ENCODE data around the gene SPRR3. TPM values are rescaled to one million over a fixed set of nuclear protein-coding genes. Genes with fewer than 3 reads are reported as not detected.

Gene SPRR3
- total RNA-seq, 1 donor from 2014 or later: not detected

- H3K36me3 Mint-ChIP-seq (ENCODE audit: low read depth): no peaks in the 10 kb centered on the region
- no peak for DNase-seq (ENCODE audit: low spot score)
- no peak overlapping the region for H3K27ac Mint-ChIP-seq (ENCODE audit: unreplicated experiment)
- no peaks in the 10 kb centered on the region for H3K4me1 Mint-ChIP-seq (ENCODE audit: low read depth)
- H3K4me3 Mint-ChIP-seq (ENCODE audit: unreplicated experiment): no peak overlapping the region
- peaks cover 1% of the 10 kb centered on the region for H3K27me3 Mint-ChIP-seq (ENCODE audit: low read depth)
- TF ChIP-seq CTCF (IDR thresholded peaks at IDR 0.05): no peak
- no peaks in the 10 kb centered on the region for H3K9me3 Mint-ChIP-seq (ENCODE audit: low read depth)
These were observed 19.5 kb upstream of the SPRR3 start for GRCh38 chr1:152982076-152982475.

- H3K4me3 Mint-ChIP-seq (ENCODE audit: unreplicated experiment): no peak overlapping the region
- H3K36me3 Mint-ChIP-seq (ENCODE audit: low read depth): no peaks in the 10 kb centered on the region
- H3K27ac Mint-ChIP-seq (ENCODE audit: unreplicated experiment): no peak overlapping the region
- no peak for TF ChIP-seq CTCF (IDR thresholded peaks at IDR 0.05)
- H3K9me3 Mint-ChIP-seq (ENCODE audit: low read depth): no peaks in the 10 kb centered on the region
- DNase-seq (ENCODE audit: low spot score): no peak
- no peaks in the 10 kb centered on the region for H3K4me1 Mint-ChIP-seq (ENCODE audit: low read depth)
- peaks cover 1% of the 10 kb centered on the region for H3K27me3 Mint-ChIP-seq (ENCODE audit: low read depth)
These were observed 18.3 kb upstream of the SPRR3 start for GRCh38 chr1:152983234-152983633.

GRCh38 chr1:152983743-152984142, 17.8 kb upstream of the SPRR3 start, which contains the start of gene SPRR1A:
SPRR1A (plus strand) TSS chr1:152984081; CDS start chr1:152985231, 1,150 bp downstream.
- no peaks in the 10 kb centered on the region for H3K9me3 Mint-ChIP-seq (ENCODE audit: low read depth)
- no peak within 1 kb of the TSS for H3K27ac Mint-ChIP-seq (ENCODE audit: unreplicated experiment)
- no peak within 1 kb of the TSS for H3K4me3 Mint-ChIP-seq (ENCODE audit: unreplicated experiment)
- peaks cover 1% of the 10 kb centered on the region for H3K27me3 Mint-ChIP-seq (ENCODE audit: low read depth)
- H3K36me3 Mint-ChIP-seq (ENCODE audit: low read depth): no peaks in the 10 kb centered on the region
- H3K4me1 Mint-ChIP-seq (ENCODE audit: low read depth): no peaks in the 10 kb centered on the region
- no peak for TF ChIP-seq CTCF (IDR thresholded peaks at IDR 0.05)
- DNase-seq (ENCODE audit: low spot score): no peak

- Mint-ChIP-seq H3K27me3 (ENCODE audit: low read depth) (peaks cover 1% of the 10 kb centered on the region), H3K4me3 (ENCODE audit: unreplicated experiment) (no peak overlapping the region), H3K4me1 (ENCODE audit: low read depth) (no peaks in the 10 kb centered on the region), H3K36me3 (ENCODE audit: low read depth) (no peaks in the 10 kb centered on the region), H3K27ac (ENCODE audit: unreplicated experiment) (no peak overlapping the region), H3K9me3 (ENCODE audit: low read depth) (no peaks in the 10 kb centered on the region)
- TF ChIP-seq CTCF (IDR thresholded peaks at IDR 0.05): no peak
- no peak for DNase-seq (ENCODE audit: low spot score)
These were observed 15.0 kb upstream of the SPRR3 start for GRCh38 chr1:152986578-152986977.

- Mint-ChIP-seq H3K27ac (ENCODE audit: unreplicated experiment) (no peak overlapping the region), H3K4me1 (ENCODE audit: low read depth) (no peaks in the 10 kb centered on the region), H3K27me3 (ENCODE audit: low read depth) (no peaks in the 10 kb centered on the region), H3K9me3 (ENCODE audit: low read depth) (peaks cover 15% of the 10 kb centered on the region), H3K36me3 (ENCODE audit: low read depth) (no peaks in the 10 kb centered on the region), H3K4me3 (ENCODE audit: unreplicated experiment) (no peak overlapping the region)
- no peak for DNase-seq (ENCODE audit: low spot score)
- TF ChIP-seq CTCF (IDR thresholded peaks at IDR 0.05): no peak
These were observed 8.4 kb upstream of the SPRR3 start for GRCh38 chr1:152993186-152993585.

Measured in chondrocyte (in vitro differentiated cells).